ENCODE results near the gene SGSM1.
"Not testable (repeated sequence)": the region's sequence is repeated elsewhere in the genome, so short reads cannot be mapped to it uniquely, and the experiment has no call there.

SGSM1 gene

DNA sequence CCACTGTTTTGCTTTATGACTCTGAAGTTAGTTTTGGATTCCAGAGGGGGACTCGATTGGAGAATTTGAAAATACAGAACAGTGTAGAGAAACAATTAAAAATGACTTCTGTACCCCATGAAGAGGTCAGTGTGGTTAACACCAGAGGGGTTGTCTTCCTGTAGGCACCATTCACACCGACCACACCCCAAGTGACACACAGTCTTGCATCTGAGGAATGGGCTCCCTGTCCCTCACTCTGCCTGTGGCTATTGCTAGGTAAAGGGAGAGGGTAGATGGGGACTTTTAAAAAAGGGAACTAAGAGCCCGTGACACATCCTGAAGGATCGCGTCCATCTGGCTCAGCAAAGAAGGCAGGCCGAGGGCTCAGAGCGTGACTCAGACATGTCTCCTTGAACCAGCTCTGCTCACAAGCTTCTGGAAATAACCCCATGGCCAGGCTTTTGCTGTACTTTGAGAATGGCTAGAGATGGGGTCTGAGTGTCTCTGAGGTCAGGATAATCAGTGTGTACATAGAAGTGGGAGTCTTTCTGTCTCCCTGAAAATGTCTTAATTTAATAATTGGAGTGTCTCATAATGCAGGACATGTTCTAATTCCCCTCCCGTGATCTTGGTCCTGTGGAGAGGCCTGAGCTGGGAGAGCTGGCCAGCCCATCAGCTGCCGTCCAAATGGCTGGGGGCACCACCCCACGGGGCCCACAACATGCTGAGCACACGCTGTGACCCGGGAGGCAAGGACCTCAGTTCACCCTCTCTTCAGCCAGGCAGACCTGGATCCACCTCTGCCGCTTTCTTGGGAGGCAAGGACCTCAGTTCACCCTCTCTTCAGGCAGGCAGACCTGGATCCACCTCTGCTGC is 39.3 kb downstream of the SGSM1 start:
- DNase-seq: no peak

DNA sequence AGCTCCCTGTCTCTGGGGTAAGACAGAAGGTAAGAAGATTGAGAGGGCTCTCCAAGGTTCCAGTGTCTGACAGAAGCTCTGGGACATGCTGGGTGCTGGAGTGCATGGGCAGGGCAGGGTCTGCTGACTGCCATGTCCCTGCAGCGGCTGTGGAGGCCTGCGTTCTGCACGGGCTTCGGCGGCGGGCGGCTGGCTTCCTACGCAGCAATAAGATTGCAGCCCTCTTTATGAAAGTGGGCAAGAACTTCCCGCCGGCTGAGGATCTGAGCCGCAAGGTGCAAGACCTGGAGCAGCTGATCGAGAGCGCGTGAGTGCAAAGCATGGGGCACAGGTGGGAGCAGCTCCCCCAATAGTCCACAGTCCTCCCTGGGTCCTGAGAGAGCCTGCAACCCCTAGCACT is 41.5 kb downstream of the SGSM1 start:
- DNase-seq: no peak

DNA sequence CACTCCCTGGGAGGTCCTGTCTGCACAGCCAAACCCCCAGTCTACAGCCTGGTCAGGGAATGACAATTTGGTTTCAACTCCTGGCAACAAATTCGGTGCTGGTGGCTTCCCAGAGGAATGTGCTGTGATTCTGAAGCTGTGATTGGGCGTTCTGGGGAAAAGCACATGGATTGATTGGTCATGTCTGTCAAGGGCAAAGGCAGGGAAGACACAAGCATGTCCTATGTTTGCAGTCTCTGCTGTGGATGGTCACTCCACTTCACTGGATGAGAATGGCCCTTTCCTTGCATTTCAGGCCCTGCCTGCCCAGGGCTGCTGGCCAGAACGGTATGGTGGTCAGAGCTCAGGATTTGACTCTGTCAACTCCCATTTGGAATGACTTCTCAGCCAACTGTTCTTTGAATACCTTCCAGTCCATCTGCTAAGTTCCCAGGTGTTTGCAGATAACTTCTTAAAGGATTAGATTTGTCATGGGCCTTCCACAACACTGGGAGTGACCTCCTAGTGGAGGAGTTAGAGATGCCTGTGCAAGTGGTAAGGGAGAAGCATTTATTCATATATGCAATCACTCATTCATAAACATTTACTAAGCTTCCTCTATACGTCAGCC is 42.7 kb downstream of the SGSM1 start:
- no peak for DNase-seq

DNA sequence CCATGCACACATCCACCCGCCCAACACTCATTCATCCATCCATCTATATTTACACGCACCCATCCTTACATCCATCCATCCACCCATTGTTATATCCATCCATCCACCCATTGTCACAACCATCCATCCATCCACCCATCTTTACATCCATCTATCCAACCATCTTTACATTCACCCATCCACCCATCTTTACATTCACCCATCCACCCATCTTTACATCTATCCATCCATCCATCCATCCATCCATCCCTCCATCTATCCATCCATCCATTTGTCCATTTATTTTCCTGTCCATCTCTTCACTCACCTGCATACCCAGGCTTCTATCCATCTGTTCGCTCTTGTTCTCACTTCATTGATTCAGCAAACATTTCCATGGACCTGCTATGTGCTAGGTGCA is 49.8 kb downstream of the SGSM1 start:
- no peak for DNase-seq

DNA sequence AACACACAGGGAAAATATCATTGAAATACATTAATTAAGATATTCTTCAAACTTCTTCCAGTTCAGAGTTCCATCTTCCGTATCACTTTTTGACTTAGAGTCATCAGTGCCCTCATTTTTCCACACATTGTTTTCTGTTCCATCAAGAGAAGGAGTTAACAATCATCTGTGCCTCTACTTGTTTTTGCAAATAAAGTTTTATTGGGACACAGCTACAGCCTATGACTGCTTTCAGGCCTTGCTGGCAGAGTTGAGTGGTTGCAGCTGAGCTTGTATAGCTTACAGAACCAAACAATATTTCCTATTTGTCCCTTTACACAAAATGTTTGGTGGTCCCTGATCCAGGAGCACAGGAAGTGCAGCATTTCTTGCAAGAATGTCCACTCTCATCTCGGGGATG is 51.6 kb downstream of the SGSM1 start:
- no peak for DNase-seq

DNA sequence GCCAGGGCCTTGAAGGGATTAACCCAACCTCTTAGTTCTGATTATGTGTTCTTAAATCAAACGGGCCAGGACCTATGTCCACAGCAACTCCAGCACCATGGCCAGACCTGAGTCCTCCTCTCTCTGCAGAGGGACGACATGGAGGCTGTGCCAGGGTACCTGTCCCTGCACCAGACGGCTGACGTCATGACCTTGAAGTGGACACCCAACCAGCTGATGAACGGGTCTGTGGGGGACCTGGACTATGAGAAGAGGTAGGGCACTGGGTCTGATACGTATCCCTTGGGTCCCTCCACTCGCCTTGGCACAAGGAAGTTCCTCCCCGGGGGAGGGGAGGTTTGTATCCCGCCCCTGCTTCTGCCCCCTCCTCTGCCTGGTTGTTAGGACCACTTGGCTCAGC is 53.6 kb downstream of the SGSM1 start:
- no peak for DNase-seq

DNA sequence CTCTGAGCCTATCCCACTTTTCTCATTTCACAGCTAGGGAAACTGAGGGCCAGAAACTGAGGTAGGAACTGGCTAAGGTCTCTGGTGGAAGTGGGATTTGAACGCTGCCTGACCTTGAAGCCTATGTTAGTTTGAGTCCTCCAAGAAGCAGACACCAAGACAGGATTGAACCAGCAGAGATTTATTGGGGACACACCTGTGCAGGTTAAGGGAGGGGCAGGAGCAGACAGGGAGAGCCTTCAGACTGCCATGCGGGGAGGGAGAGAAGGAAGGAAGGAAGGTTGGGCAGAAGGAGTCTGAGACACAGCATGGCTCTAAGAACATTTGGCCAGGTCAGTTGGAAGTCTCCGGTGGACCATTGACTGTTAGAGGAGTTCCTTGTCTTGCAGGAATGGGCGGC is 59.5 kb downstream of the SGSM1 start:
- DNase-seq: no peak

DNA sequence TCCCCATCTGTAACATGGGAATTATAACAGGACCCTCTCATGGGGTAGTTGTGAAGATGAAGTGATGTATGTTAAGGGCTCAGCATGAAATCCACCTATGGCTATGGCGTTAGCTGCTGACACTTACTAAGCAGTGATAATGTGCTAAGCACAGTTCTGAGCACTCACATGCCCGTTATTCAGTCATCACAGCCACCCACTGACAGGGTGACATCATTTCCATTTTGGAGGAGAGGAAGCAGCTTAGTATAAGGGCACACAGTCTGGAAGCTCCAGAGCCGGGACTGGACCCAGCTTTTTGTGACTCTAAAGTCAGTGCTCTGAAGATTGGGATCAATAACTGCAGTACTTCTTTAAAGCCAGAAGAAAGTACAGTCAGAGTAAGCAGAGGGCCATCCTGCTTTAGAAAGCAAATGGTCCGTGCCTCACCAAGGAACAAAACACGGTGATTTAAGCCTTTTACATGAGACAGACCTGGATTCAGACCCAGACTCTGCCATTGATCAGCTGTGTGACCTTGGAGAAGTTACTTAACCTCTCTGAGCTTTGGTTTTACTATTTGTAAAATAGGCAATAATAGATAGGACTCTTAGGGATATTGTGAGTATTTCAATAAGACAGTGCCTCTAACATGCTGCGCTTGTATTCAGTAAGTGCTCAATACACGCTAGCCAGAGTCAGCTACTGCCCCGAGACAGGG is 61.5 kb downstream of the SGSM1 start:
- no peak for DNase-seq

DNA sequence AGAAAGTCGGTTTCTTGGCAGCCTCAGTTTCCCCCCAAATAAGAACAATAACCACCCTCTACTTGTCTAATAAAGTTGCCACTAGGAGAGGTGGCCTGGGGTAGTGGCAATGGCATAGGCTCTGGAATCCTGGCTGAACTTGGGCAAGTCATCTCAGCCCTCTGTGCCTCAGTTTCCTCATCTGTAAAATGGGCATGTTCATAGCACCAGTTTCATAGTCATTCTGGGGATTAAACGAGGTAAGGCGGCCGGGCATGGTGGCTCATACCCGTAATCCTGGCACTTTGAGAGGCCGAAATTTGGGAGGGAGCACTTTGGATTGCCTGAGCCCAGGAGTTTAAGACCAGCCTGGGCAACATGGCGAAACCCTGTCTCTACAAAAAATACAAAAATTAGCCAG is 63.0 kb downstream of the SGSM1 start:
- no peak for DNase-seq

DNA sequence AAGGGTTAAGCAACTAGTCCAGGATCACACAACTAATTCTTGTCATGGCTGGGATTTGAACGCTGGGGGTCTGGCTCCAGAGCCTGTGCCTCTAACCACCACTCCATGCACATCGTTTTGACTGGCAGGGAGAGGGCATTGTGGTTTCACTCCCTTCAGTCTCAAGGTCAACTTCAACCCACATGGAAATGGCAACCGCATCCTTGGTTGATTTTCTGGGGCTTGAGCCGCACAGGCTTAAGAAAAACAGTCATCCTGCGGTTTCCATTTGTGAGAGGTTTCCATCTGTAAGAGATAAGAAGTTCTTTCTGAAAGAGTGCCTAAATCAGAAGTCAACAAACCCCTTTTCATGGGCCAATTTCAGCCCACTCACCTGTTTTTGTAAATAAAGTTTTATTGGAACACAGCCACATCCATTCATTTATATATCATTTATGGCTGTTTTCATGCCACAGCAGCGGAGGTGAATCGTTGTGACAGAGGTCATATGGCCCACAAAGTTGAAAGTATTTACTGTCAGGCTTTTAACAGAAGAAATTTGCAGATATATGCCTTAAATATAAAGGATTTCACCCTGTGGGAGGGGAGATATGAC is 65.7 kb downstream of the SGSM1 start:
- peak; percentile 12 for DNase-seq

DNA sequence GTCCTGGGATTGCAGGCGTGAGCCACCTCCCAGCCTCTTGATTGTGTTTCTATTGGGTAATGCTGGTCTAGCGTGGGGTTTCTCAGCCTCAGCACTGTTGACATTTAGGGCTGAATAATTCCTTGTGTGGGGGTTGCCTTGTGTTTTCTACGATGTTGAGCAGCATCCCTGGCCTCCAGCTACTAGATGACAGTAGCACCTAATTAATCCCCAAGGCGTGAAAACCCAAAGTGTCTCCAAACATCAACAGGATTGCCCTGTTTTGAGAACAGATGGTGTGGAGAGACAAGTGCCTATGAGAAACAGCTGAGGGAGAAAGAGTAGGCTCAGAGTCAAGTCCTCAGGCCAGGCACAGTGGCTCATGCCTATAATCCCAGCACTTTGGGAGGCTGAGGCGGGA is 67.2 kb downstream of the SGSM1 start:
- no peak for DNase-seq

DNA sequence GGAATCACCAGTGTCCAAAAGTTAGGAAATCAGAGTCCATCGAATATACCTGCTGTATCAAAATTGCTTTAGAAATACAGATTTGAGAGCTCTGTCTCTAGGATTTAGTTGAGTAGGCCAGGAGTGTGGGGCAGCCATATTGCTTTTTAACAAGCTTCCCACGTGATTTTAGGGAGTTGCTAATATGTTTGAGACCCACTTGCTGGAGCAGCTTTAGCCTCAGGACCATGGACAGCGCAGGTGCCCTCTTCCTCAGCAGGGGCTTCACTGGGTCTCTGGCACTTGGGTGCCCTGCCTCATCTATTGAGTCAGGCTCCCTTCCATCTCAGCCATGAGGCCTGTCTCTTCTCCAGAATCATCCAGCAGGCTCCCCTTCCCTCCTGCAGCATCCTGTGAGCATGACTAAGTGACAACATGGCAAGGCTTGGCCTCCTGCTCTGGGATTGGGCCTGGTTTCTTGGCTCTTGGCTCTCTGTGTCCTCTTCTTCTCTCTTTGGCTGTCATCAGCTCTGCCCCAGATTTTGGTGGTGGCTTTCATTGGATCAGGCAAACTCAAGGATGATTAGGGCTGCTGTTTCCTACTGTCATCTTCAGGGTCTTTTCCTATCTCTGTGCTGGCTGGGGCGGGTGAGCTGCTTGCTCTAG is 70.0 kb downstream of the SGSM1 start:
- DNase-seq: peak; percentile 10

DNA sequence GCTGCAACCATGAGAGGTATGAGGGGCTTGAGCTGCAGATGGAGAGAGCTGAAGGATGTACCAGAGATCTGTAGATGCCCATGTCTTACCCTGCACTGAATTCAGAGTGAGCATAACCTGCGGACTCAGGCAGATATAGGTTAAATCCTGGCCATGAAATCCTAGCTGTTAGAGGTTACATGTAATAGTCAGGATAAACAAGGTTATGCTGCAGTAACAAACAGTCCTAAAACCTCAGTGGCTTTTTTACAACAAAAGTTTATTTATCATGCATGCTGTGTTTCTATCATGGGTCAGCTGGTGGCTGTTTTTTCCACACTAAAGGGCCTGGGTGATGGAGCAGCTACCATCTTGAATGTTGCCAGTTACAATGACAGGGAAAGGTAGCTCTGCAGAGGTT is 70.7 kb downstream of the SGSM1 start:
- no peak for DNase-seq

DNA sequence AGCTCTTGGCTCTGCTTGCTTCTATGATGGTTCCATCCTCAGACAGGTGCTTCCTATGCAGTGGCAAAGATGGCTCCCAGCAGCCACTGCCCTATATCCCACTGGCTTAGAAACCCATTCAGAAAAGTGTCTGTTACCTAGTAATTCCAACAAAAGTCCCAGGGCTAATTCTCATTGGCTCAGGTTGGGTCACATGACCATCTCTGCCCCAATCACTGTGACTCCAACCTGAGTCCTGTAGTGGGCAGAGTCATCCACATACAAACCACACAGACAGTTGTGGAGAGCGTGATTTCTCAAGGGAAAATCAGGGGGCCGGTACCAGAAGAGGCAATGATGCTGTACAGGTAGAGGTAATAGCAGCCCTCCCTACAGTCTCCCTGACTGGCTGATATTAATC is 73.0 kb downstream of the SGSM1 start:
- DNase-seq: no peak

DNA sequence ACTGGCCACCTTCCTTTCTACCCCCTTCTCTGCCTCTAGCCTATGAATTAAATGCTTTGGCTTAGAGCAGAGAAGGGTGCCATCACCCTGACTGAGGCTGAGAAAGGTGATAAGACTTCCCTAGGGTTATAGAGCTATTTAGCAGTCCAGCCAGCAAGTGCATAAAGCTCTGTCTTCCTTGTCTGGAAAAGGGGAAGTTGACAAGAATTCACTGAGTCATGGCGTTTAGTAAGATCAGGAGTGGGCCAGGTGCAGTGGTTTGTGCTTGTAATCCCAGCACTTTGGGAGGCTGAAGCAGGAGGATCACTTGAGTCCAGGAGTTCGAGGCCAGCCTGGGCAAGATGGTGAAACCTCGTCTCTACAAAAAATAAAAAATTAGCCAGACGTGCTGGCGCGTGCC is 77.4 kb downstream of the SGSM1 start:
- no peak for DNase-seq

DNA sequence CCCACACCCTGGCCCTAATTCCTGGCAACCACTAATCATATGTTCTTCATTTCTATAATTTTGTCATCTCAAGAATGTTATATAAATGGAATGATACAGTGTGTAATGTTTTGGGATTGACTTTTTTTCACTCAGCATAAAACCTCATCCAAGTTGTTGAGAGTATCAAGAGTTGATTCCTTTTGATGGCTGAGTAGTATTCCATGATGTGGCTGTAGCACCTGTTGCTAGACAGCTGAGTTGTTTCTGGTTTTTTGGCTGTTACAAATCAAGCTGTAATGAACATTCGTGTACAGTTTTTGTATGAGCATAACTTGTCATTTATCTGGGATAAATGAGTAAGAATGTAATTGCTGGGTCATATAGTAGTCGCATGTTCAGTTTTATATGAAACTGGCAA is 81.2 kb downstream of the SGSM1 start:
- DNase-seq: no peak

DNA sequence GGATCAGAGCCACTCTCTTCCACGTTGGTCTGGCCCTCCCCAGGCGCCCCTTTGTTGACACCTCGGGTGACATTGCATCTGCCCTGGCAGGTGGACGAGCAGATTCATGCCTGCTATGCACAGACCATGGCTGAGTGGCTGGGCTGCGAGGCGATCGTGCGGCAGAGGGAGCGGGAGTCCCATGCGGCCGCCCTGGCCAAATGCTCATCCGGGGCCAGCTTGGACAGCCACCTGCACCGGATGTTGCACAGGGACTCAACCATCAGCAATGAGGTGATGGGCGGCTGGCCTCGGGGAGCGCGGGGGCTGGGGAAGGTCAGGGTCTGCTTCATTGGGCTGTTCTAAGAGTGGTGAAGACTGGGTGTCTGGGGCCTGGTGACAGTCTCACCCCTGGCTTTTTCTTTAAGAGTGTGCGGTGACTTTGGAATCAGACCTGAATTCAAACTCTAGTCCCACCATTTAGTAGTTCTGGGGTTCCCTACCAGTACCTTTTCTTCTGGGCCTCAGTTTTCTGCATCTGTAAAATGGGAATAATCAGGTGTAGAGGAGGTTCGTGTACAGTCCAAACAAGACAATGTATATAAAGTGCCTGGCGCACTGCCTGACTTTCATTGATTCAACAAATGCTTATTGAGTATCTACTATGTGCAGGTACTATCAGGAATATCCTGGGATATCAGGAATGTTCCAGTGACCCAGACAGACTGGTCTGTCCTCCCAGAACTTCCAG is 87.5 kb downstream of the SGSM1 start:
- no peak for DNase-seq

DNA sequence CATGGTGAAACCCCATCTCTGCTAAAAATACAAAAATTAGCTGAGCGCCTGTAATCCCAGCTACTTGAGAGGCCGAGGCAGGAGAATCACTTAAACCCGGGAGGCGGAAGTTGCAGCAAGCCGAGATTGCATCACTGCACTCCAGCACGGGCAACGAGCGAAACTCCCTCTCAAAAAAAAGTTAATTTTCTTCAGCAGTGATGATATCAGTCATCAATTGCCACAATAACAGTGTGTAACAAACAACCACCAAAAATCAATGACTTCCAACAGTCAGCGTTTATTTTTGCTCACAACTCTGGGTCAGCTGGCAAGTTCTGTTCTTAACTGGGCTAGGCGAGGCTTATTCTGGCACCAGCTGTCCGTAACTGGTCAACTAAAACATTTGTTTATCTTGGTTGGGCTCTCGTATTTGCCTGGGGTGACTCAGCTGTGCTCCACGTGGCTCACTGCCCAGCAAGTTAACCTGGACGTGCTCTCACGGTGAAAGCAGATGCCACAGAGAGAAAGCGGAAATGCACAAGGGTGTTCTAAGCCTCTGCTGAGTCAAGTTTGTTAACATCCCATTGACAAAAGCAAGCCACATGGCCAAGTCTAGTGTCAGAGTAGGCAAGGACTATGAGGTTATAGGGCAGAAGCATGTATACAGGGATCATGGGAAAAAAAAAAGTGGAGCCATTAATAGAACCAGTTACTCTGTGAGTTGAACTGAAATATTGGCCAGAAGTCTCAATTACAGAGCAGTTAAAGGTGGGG is 88.4 kb downstream of the SGSM1 start:
- DNase-seq: no peak

DNA sequence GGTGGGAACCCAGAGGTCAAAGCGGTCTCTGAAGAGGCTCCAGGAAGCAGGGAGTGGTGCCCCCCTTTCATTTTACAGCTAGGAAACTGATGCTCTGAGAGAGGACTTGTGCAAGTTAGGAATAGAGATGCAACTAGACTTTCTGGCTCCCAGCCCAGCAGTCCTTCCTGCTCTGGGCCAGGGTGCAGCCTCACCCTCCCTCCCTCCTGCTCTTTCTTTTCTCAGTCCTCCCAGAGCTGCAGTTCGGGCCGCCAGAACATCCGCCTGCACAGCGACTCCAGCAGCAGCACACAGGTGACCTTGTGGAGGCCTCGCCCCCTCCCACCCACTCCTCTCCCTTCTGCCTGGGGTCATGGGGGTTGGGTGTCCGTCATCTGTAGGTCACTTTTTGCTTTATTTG is 89.0 kb downstream of the SGSM1 start:
- no peak for DNase-seq

DNA sequence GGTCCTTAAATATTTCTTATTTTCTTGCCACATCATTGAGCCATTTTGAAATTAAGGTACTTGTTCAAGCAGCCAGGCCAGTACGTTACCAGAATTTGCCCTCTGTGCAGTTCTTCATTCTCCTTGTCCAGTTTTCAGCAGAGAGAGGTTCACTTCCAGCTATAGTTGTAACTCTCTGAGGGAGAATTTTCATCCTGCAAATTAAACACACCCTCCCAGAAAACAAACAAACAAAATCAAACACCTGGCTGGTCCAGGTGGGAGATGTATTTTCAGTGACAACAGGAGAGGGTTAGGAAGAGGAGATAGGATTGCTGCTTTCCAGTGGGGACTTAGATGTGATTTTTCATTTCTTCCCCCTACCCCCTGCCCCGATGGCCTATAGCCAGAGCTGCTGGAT is 95.4 kb downstream of the SGSM1 start:
- DNase-seq: no peak

DNA sequence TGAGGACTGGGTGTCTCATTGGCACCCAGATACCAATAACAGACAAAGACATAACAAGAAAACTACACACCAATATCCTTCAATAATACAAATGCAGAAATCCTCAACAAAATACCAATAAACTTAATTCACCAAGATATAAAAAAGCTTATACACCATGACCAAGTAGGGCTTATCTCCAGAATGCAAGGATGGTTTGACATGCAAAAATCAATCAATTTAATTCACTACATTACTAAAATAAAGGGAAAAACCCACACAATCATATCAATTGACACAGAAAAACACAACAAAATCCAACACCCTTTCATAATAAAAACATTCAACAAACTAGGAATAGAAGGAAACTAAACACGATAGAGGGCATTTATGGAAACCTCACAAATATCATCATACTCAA is 99.9 kb downstream of the SGSM1 start:
- DNase-seq: no peak

DNA sequence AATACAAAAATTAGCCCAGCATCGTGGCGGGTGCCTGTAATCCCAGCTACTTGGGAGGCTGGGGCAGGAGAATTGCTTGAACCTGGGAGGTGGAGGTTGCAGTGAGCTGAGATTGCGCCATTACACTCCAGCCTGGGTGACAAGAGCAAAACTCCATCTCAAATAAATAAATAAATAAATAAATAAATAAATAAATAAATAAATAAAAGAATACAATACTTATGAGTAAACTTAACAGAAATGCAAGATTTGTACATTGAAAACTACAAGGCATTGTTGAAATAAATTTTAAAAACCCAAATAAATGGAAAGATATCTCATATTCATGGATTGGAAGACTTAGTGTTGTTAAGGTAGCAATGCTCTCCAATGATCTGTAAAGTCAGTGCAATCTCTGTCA is 101.1 kb downstream of the SGSM1 start:
- not testable (repeated sequence) for DNase-seq
